GM12878 (cell line): Measurements from ENCODE around the gene TUT4. TPM values are rescaled to one million over a fixed set of nuclear protein-coding genes. Genes with fewer than 3 reads are reported as not detected.

Source experiments
- CBFB ChIP-seq: IDR thresholded peaks from 2 replicates; pipeline ENCODE4 v1.6.1; 2016; ENCODE audit warnings: antibody characterized with exemption, low read depth
- CREB1 ChIP-seq: IDR thresholded peaks from 2 replicates; pipeline ENCODE4 v1.6.1; 2012; ENCODE audit warnings: low read depth, mild to moderate bottlenecking, inconsistent platforms
- CREM ChIP-seq: IDR thresholded peaks from 2 replicates; pipeline ENCODE4 v1.6.1; 2014; ENCODE audit warnings: antibody characterized with exemption, low read depth
- FOXM1 ChIP-seq: IDR thresholded peaks from 2 replicates; pipeline ENCODE4 v1.6.1; 2012; ENCODE audit warnings: low read depth, mild to moderate bottlenecking, inconsistent platforms, low read length, moderate library complexity
- GATAD2B ChIP-seq: fragments of 450-650 bp; conservative IDR thresholded peaks from 2 replicates; pipeline ENCODE4 v1.6.1; 2017; ENCODE audit warnings: low read depth, mild to moderate bottlenecking, moderate library complexity
- MTA2 ChIP-seq: fragments of 450-650 bp; IDR thresholded peaks from 2 replicates; pipeline ENCODE4 v1.6.1; 2016; ENCODE audit warnings: low read depth, mild to moderate bottlenecking, moderate library complexity
- NFXL1 ChIP-seq: fragments of 450-650 bp; IDR thresholded peaks from 2 replicates; pipeline ENCODE4 v1.6.1; 2017; ENCODE audit warnings: antibody characterized with exemption, mild to moderate bottlenecking, borderline replicate concordance
- POLR2AphosphoS2 ChIP-seq: IDR thresholded peaks from 2 replicates; pipeline ENCODE4 v1.6.1; 2011; ENCODE audit warnings: low read depth, mild to moderate bottlenecking, low read length, improper control_type of control experiment, moderate library complexity
- RELB ChIP-seq: fragments of 450-650 bp; IDR thresholded peaks from 2 replicates; pipeline ENCODE4 v1.6.1; 2017; ENCODE audit warnings: low read depth, mild to moderate bottlenecking, moderate library complexity
- SUZ12 ChIP-seq: fragments of 200-600 bp; sonication (generic); IDR thresholded peaks from one replicate; pipeline ENCODE4 v1.6.1; 2018; ENCODE audit warnings: antibody characterized with exemption, mild to moderate bottlenecking; ENCODE audit not compliant: unreplicated experiment
- ZBTB4 ChIP-seq: fragments of 450-650 bp; formaldehyde crosslinking; IDR thresholded peaks from 2 replicates; pipeline ENCODE4 v1.4.0; 2022; ENCODE audit warnings: mild to moderate bottlenecking, moderate library complexity
- ZNF207 ChIP-seq: fragments of 450-650 bp; IDR thresholded peaks from 2 replicates; pipeline ENCODE4 v1.6.1; 2014; ENCODE audit warnings: antibody characterized with exemption, mild to moderate bottlenecking, borderline replicate concordance
- polyA plus RNA-seq, 11 experiments: library from polyadenylated mRNA; depleted of rRNA in 4 of 11; unstranded in 6 of 11; stranded (reverse) in 5 of 11; fragments of >200 nt; fragmentation: Nextera tagmentation in 4 of 11; fragmentation: Illumina TruSeq in 1 of 11; extraction: Ambion mirVana in 4 of 11; extraction: Trizol in 1 of 11; gene quantifications; 1 replicate in 1 of 11; 2 replicates in 10 of 11; pipeline versions ENCODE4 v1.2.1 to v1.2.3, GENCODE V29; 2011 to 2016; ENCODE audit warnings: inconsistent platforms in 2 of 11, missing spikeins in 2 of 11, low read depth in 1 of 11
- total RNA-seq, 4 experiments: library from RNA; depleted of rRNA in 3 of 4; stranded (reverse); fragments of >200 nt in 3 of 4; fragmentation: Illumina TruSeq in 1 of 4; extraction: Trizol in 1 of 4; gene quantifications; 2 replicates each; pipeline versions ENCODE4 v1.2.1 to v1.2.3, GENCODE V29; 2013 to 2021
- TF ChIP-seq, protein P1 (sequence below): fragments of 150-350 bp; IDR thresholded peaks from 2 replicates; pipeline ENCODE4 v1.6.1; 2016; ENCODE audit warnings: low read depth, low read length

Gene TUT4
- total and polyA plus RNA-seq, 10 of the 15 experiments (the other 5 are each of a cell fraction or from before 2014, with no cell fraction given), result 9.4 to 40.7 (median 27.6) TPM

- TF ChIP-seq POLR2AphosphoS2 (no peak), ZBTB4 (no peak), FOXM1 (peak; percentile 52; the same call in 1 of the 2 replicates), CBFB (no peak), SUZ12 (no peak), NFXL1 (no peak), ZNF207 (no peak), GATAD2B (no peak), RELB (no peak), CREM (0 out of 2 replicates have a peak, but pooled peaks have one; percentile 5), CREB1 (no peak), MTA2 (no peak)
- TF ChIP-seq, protein P1, sequence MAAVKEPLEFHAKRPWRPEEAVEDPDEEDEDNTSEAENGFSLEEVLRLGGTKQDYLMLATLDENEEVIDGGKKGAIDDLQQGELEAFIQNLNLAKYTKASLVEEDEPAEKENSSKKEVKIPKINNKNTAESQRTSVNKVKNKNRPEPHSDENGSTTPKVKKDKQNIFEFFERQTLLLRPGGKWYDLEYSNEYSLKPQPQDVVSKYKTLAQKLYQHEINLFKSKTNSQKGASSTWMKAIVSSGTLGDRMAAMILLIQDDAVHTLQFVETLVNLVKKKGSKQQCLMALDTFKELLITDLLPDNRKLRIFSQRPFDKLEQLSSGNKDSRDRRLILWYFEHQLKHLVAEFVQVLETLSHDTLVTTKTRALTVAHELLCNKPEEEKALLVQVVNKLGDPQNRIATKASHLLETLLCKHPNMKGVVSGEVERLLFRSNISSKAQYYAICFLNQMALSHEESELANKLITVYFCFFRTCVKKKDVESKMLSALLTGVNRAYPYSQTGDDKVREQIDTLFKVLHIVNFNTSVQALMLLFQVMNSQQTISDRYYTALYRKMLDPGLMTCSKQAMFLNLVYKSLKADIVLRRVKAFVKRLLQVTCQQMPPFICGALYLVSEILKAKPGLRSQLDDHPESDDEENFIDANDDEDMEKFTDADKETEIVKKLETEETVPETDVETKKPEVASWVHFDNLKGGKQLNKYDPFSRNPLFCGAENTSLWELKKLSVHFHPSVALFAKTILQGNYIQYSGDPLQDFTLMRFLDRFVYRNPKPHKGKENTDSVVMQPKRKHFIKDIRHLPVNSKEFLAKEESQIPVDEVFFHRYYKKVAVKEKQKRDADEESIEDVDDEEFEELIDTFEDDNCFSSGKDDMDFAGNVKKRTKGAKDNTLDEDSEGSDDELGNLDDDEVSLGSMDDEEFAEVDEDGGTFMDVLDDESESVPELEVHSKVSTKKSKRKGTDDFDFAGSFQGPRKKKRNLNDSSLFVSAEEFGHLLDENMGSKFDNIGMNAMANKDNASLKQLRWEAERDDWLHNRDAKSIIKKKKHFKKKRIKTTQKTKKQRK, result no peak
Observed at GRCh38 chr1:52532247-52532646, 20.6 kb downstream of the TUT4 start (continued).
